Activated CD4-positive, alpha-beta T cell treated with anti-CD3 and anti-CD28 coated beads for 36 hours (primary cell): ENCODE data around the gene NCR3LG1. TPM values are rescaled to one million over a fixed set of nuclear protein-coding genes. Genes with fewer than 3 reads are reported as not detected.

Source experiments
- ATAC-seq: fragments of 200-7000 bp; cut with Tn5 transposase; one replicate; pipeline ENCODE4 v1.10.0; 2021; ENCODE audit warnings: mild to moderate bottlenecking, moderate library complexity
- CTCF ChIA-PET: fragments of 350-600 bp; sonication (Branson Sonifier 250); formaldehyde crosslinking; loops from one replicate; lab custom pipeline; 2021; ENCODE audit warnings: antibody characterized with exemption; lab: Charles Lee
- POLR2A ChIA-PET: fragments of 350-600 bp; sonication (Branson Sonifier 250); formaldehyde crosslinking; loops from one replicate; lab custom pipeline; 2021; ENCODE audit warnings: antibody characterized with exemption, inconsistent platforms; lab: Charles Lee
- DNase-seq: peaks from one replicate; pipeline ENCODE4 v3.0.0-alpha.2; 2020
- H3K27ac Mint-ChIP-seq: one replicate; pipeline ENCODE4 v1.8.0; 2021; ENCODE audit warnings: mixed read lengths
- H3K27me3 Mint-ChIP-seq: one replicate; pipeline ENCODE4 v1.8.0; 2021; ENCODE audit warnings: mixed read lengths
- H3K36me3 Mint-ChIP-seq: one replicate; pipeline ENCODE4 v1.8.0; 2021; ENCODE audit warnings: low read depth, mixed read lengths
- H3K4me1 Mint-ChIP-seq: one replicate; pipeline ENCODE4 v1.8.0; 2021; ENCODE audit warnings: mixed read lengths
- H3K4me3 Mint-ChIP-seq: one replicate; pipeline ENCODE4 v1.8.0; 2021; ENCODE audit warnings: mild to moderate bottlenecking, moderate library complexity, mixed read lengths
- H3K9me3 Mint-ChIP-seq: one replicate; pipeline ENCODE4 v1.8.0; 2021; ENCODE audit warnings: low read depth, mixed read lengths
- intact Hi-C, 2 experiments: fragments of 100-400 bp; cut with DNase I in 1 of 2; cut with micrococcal nuclease in 1 of 2; formaldehyde crosslinking; loops; one replicate each; pipeline versions ENCODE4 v1.14.2 to v1.15.1; 2022 to 2024; cut with DNase I, micrococcal nuclease
- total RNA-seq, 2 experiments: library from RNA; stranded (reverse); gene quantifications; one replicate each; pipeline ENCODE4 v1.2.3, GENCODE V29; 2021

Gene NCR3LG1
- total RNA-seq, 2 experiments from 2014 or later: 0.80 to 0.86 TPM

- H3K36me3 Mint-ChIP-seq: no peaks in the 10 kb centered on the region
- DNase-seq (no peak), ATAC-seq (no peak)
- intact Hi-C loops: no loop called here
- H3K4me1 Mint-ChIP-seq: peaks cover 34% of the 10 kb centered on the region
- POLR2A ChIA-PET: no interaction called here
- H3K27ac Mint-ChIP-seq: no peak overlapping the region
- no peak overlapping the region for H3K4me3 Mint-ChIP-seq
- CTCF ChIA-PET: no interaction called here
- peaks cover 9% of the 10 kb centered on the region for H3K27me3 Mint-ChIP-seq
- no peaks in the 10 kb centered on the region for H3K9me3 Mint-ChIP-seq
These were observed 3.9 kb upstream of the NCR3LG1 start for GRCh38 chr11:17347676-17348075.

GRCh38 chr11:17350455-17351171, 987 bp upstream of the NCR3LG1 start:
- H3K27me3 Mint-ChIP-seq: peaks cover 11% of the 10 kb centered on the region
- peaks cover 35% of the 10 kb centered on the region for H3K4me1 Mint-ChIP-seq
- H3K36me3 Mint-ChIP-seq: no peaks in the 10 kb centered on the region
- peaks cover 3% of the 10 kb centered on the region for H3K9me3 Mint-ChIP-seq
- peak overlapping the region; percentile 77 for H3K4me3 Mint-ChIP-seq
- DNase-seq: no peak
- peak; percentile 71 for ATAC-seq
- intact Hi-C loops: loop anchor here (1.0 to 5.0 kb wide), 8 partner anchors 39 to 1032 kb away; partner anchors contain the start of genes C11orf58 (in 1 of the 2), NUCB2 (in 1 of the 2) and PIK3C2A (in 1 of the 2)
- ChIA-PET POLR2A (no interaction called here), CTCF (interaction anchor here (0.7 to 1.2 kb wide), 3 partner anchors 36 to 121 kb away, joined by 3 to 5 read pairs (median 3); no protein-coding TSS in a partner anchor)
- H3K27ac Mint-ChIP-seq: peak overlapping the region; percentile 52

- H3K4me1 Mint-ChIP-seq: peaks cover 35% of the 10 kb centered on the region
- peaks cover 11% of the 10 kb centered on the region for H3K27me3 Mint-ChIP-seq
- H3K4me3 Mint-ChIP-seq: peak overlapping the region; percentile 77
- peaks cover 3% of the 10 kb centered on the region for H3K9me3 Mint-ChIP-seq
- intact Hi-C loops: loop anchor here (1.0 to 5.0 kb wide), 8 partner anchors 38 to 1031 kb away; partner anchors contain the start of genes C11orf58 (in 1 of the 2), NUCB2 (in 1 of the 2) and PIK3C2A (in 1 of the 2)
- ChIA-PET CTCF (interaction anchor here (1.1 to 1.2 kb wide), 2 partner anchors 36 to 55 kb away, joined by 3 read pairs; no protein-coding TSS in a partner anchor), POLR2A (no interaction called here)
- DNase-seq (no peak), ATAC-seq (peak; percentile 3)
- H3K36me3 Mint-ChIP-seq: no peaks in the 10 kb centered on the region
- H3K27ac Mint-ChIP-seq: peak overlapping the region; percentile 52
These were observed 459 bp upstream of the NCR3LG1 start for GRCh38 chr11:17351172-17351509.

- H3K27me3 Mint-ChIP-seq: peaks cover 11% of the 10 kb centered on the region
- ATAC-seq (peak; percentile 47), DNase-seq (peak; percentile 74)
- H3K4me1 Mint-ChIP-seq: peaks cover 35% of the 10 kb centered on the region
- intact Hi-C loops: loop anchor here (1.0 to 5.0 kb wide), 9 partner anchors 55 to 1029 kb away; partner anchors contain the start of genes NUCB2 (in 2 of the 2), C11orf58 (in 1 of the 2), PIK3C2A (in 1 of the 2) and RPS13 (in 1 of the 2)
- H3K27ac Mint-ChIP-seq: peak overlapping the region; percentile 71
- peak overlapping the region; percentile 77 for H3K4me3 Mint-ChIP-seq
- POLR2A ChIA-PET: interaction anchor here (0.5 kb wide), 1 partner anchor 11 kb away, joined by 5 read pairs; no protein-coding TSS in a partner anchor
- H3K36me3 Mint-ChIP-seq: peaks cover 3% of the 10 kb centered on the region
- CTCF ChIA-PET: interaction anchor here (0.6 to 3.1 kb wide), 19 partner anchors 9 to 752 kb away, joined by 3 to 15 read pairs (median 5); partner anchors contain the start of gene KCNJ11
- peaks cover 3% of the 10 kb centered on the region for H3K9me3 Mint-ChIP-seq
These were observed 1.6 kb downstream of the NCR3LG1 start for GRCh38 chr11:17352950-17353820.

GRCh38 chr11:17353821-17354600, 2.4 kb downstream of the NCR3LG1 start:
- ChIA-PET POLR2A (interaction anchor here (0.5 kb wide), 1 partner anchor 10 kb away, joined by 5 read pairs; no protein-coding TSS in a partner anchor), CTCF (interaction anchor here (0.6 to 3.1 kb wide), 26 partner anchors 9 to 751 kb away, joined by 3 to 15 read pairs (median 4); partner anchors contain the start of gene KCNJ11)
- peak overlapping the region; percentile 77 for H3K4me3 Mint-ChIP-seq
- peaks cover 3% of the 10 kb centered on the region for H3K9me3 Mint-ChIP-seq
- intact Hi-C loops: loop anchor here (1.0 to 5.0 kb wide), 13 partner anchors 35 to 1028 kb away; partner anchors contain the start of genes NUCB2 (in 2 of the 2), C11orf58 (in 1 of the 2), PIK3C2A (in 1 of the 2) and RPS13 (in 1 of the 2)
- peaks cover 5% of the 10 kb centered on the region for H3K36me3 Mint-ChIP-seq
- ATAC-seq (no peak), DNase-seq (no peak)
- peaks cover 11% of the 10 kb centered on the region for H3K27me3 Mint-ChIP-seq
- peak overlapping the region; percentile 55 for H3K27ac Mint-ChIP-seq
- peaks cover 35% of the 10 kb centered on the region for H3K4me1 Mint-ChIP-seq

- peaks cover 9% of the 10 kb centered on the region for H3K27me3 Mint-ChIP-seq
- POLR2A ChIA-PET: no interaction called here
- ATAC-seq: no peak
These were observed 3.0 kb downstream of the NCR3LG1 start for GRCh38 chr11:17354601-17354991.

GRCh38 chr11:17366495-17366894, 14.9 kb downstream of the NCR3LG1 start:
- ChIA-PET CTCF (interaction anchor here (0.6 to 3.5 kb wide), 10 partner anchors 9 to 138 kb away, joined by 3 to 20 read pairs (median 4); no protein-coding TSS in a partner anchor), POLR2A (interaction anchor here (0.6 to 0.7 kb wide), 2 partner anchors 77 to 611 kb away, joined by 4 to 5 read pairs; no protein-coding TSS in a partner anchor)
- peaks cover 20% of the 10 kb centered on the region for H3K9me3 Mint-ChIP-seq
- ATAC-seq (no peak), DNase-seq (no peak)
- H3K4me1 Mint-ChIP-seq: no peaks in the 10 kb centered on the region
- no peak overlapping the region for H3K4me3 Mint-ChIP-seq
- peaks cover 33% of the 10 kb centered on the region for H3K36me3 Mint-ChIP-seq
- no peaks in the 10 kb centered on the region for H3K27me3 Mint-ChIP-seq
- no peak overlapping the region for H3K27ac Mint-ChIP-seq
- intact Hi-C loops: no loop called here

More at GRCh38 chr11:17354601-17354991, 3.0 kb downstream of the NCR3LG1 start:
- peak; percentile 76 for DNase-seq
- Mint-ChIP-seq H3K9me3 (peaks cover 4% of the 10 kb centered on the region), H3K4me1 (peaks cover 35% of the 10 kb centered on the region), H3K4me3 (peak overlapping the region; percentile 77), H3K36me3 (peaks cover 8% of the 10 kb centered on the region), H3K27ac (no peak overlapping the region)
- CTCF ChIA-PET: interaction anchor here (0.6 to 3.1 kb wide), 18 partner anchors 9 to 445 kb away, joined by 3 to 15 read pairs (median 5); no protein-coding TSS in a partner anchor
- intact Hi-C loops: loop anchor here (1.0 to 5.0 kb wide), 8 partner anchors 35 to 1028 kb away; partner anchors contain the start of genes C11orf58 (in 1 of the 2), NUCB2 (in 1 of the 2) and PIK3C2A (in 1 of the 2)

GRCh38 chr11:17368551-17368950, 17.0 kb downstream of the NCR3LG1 start:
- no peak overlapping the region for H3K27ac Mint-ChIP-seq
- intact Hi-C loops: no loop called here
- no peaks in the 10 kb centered on the region for H3K27me3 Mint-ChIP-seq
- H3K36me3 Mint-ChIP-seq: peaks cover 53% of the 10 kb centered on the region
- H3K9me3 Mint-ChIP-seq: peaks cover 33% of the 10 kb centered on the region
- CTCF ChIA-PET: interaction anchor here (1.0 to 1.3 kb wide), 2 partner anchors 16 to 18 kb away, joined by 3 read pairs; no protein-coding TSS in a partner anchor
- POLR2A ChIA-PET: no interaction called here
- no peak for DNase-seq
- ATAC-seq: no peak
- no peaks in the 10 kb centered on the region for H3K4me1 Mint-ChIP-seq
- no peak overlapping the region for H3K4me3 Mint-ChIP-seq

- Mint-ChIP-seq H3K27me3 (no peaks in the 10 kb centered on the region), H3K4me3 (no peak overlapping the region), H3K36me3 (peaks cover 56% of the 10 kb centered on the region), H3K4me1 (no peaks in the 10 kb centered on the region), H3K27ac (no peak overlapping the region), H3K9me3 (peaks cover 33% of the 10 kb centered on the region)
- DNase-seq (no peak), ATAC-seq (no peak)
- ChIA-PET POLR2A (no interaction called here), CTCF (interaction anchor here (1.0 to 1.3 kb wide), 2 partner anchors 15 to 18 kb away, joined by 3 read pairs; no protein-coding TSS in a partner anchor)
- intact Hi-C loops: no loop called here
These were observed 17.5 kb downstream of the NCR3LG1 start for GRCh38 chr11:17369094-17369493.
